Activated T-helper 1 cell treated with anti-CD3 and anti-CD28 coated beads, Interleukin-2, amount 50 U/mL, for 16 hours (primary cell): ENCODE results near the gene WHRN.

Experiments
- DNase-seq, 2 donors: peaks; one replicate each; pipeline ENCODE4 v3.0.0-alpha.2; 2020; ENCODE audit warnings: low read depth in 1 of 2, low spot score in 1 of 2

Gene WHRN

GRCh38 chr9:114425126-114425525 is 80.1 kb downstream of the WHRN start:
- DNase-seq: no peak

DNA sequence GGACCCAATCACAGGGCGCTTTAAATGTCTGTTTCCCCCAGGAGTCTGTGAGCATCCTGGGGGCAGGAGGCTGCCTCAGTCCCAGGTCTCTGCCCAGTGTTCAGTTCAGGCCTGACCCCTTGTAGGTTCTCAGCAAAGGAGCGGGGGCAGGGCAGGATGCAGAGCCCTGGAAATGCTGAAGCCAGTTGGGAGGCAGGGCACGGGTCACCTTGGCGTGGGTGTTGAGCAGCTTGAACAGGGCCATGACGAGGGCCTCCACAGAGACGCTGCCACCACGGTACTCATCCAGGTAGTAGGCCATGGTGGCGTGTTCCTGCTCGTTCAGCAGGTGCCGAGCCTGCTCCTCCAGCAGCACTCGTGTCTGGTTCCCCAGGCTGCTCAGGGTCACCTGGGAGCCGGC is 81.1 kb downstream of the WHRN start:
- no peak for DNase-seq

- no peak for DNase-seq
Observed at GRCh38 chr9:114423181-114423580, 82.1 kb downstream of the WHRN start.

GRCh38 chr9:114421147-114421546 is 84.1 kb downstream of the WHRN start:
- DNase-seq: no peak

- DNase-seq: no peak
Observed at GRCh38 chr9:114419796-114420195, 85.5 kb downstream of the WHRN start.

GRCh38 chr9:114418053-114418452 is 87.2 kb downstream of the WHRN start:
- DNase-seq: no peak

- DNase-seq: no peak
Observed at GRCh38 chr9:114417511-114417910, 87.8 kb downstream of the WHRN start.

DNA sequence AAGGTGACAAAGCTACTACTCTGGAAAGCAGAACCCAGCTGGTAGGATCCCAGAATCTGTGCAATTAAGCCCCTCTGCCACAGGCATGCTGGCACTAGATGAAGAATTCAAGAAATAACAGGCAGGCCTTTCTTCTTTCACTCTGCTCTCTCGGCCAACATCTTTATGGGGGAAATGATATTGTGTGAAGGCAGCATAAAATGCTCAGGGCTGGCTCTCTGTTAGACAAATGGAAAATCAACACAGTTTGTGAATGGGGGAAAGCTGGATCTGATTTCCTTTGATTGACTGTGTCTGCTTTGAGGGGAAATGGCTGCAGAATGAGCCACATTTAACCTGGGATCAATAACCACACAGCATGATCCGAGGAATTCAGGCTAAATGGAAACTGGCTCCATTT is 88.4 kb downstream of the WHRN start:
- no peak for DNase-seq

DNA sequence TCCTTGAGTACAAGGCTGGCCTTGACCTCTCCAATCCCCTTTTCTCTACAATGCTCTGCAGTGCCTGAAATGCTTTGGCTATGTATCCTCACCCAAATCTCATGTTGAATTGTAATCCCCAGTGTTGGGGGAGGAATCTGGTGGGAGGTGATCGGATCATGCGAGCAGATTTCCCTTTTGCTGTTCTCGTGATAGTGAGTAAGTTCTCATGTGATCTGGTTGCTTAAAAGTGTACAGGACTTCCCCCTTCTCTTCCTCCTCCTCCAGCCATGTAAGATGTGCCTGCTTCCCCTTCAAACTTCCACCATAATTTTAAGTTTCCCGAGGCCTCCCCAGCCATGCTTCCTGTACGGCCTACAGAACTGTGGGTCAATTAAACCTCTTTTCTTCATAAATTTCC is 89.0 kb downstream of the WHRN start:
- no peak for DNase-seq

DNA sequence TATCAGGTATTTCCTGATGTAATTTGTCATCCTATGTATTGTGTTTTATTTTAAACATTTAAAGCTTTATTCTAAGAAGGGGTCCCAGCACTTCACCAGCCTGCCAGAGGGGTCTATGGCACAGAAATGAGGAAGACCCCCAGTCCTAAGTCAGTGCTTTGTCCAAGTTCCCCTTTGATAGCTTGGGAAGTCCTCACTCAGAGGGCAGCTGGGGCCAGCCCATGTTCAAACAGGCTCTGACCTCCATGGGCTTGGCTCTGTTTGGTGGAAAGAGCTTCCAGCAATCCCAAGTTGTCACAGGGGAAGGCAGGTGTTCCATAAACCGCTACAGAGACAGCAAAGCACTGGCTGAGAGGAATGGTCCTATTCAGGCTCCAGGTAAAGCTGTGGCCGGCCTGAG is 90.9 kb downstream of the WHRN start:
- DNase-seq: no peak

- no peak for DNase-seq
Observed at GRCh38 chr9:114413861-114414301, 91.4 kb downstream of the WHRN start.

- no peak for DNase-seq
Observed at GRCh38 chr9:114412048-114412683, 93.1 kb downstream of the WHRN start.

GRCh38 chr9:114411452-114411851 is 93.8 kb downstream of the WHRN start:
- DNase-seq: no peak

DNA sequence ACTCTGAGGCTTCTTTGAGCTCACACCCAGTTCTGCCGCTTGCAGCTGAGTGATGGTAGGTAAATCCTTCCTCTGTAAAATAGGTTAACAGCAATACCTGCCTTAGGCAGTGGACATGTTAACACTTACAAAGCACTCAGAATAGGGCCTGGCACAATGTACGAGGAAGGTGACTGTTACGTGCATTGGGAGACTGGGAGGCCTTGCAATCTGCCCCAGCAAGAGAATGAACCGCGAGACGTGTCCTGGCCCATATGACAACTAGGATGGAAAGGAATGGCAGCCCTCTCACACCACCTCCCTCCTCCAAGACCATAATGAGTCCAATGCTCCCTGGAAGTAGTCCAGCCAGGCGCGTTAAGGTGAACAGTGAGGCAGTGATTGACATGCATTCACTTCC is 94.4 kb downstream of the WHRN start:
- no peak for DNase-seq

DNA sequence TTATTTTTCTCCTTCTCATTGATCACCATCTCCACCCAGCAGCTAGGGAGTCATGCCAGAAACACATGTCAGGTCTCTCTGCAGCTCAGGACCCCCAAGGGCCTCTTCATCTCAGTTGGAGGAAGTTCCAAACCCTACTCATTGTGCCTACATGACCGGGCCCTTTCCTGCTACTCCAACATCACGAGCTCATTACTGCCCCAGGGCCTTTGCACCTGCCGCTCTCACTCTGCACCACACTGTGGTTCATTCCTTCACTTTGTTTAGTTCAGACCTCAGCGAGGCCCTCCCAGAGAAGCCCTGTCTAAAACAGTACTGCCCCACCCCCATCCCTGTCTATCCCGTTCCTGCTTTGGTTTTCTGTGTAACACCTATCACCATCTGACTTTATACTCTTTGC is 95.4 kb downstream of the WHRN start:
- DNase-seq: no peak

DNA sequence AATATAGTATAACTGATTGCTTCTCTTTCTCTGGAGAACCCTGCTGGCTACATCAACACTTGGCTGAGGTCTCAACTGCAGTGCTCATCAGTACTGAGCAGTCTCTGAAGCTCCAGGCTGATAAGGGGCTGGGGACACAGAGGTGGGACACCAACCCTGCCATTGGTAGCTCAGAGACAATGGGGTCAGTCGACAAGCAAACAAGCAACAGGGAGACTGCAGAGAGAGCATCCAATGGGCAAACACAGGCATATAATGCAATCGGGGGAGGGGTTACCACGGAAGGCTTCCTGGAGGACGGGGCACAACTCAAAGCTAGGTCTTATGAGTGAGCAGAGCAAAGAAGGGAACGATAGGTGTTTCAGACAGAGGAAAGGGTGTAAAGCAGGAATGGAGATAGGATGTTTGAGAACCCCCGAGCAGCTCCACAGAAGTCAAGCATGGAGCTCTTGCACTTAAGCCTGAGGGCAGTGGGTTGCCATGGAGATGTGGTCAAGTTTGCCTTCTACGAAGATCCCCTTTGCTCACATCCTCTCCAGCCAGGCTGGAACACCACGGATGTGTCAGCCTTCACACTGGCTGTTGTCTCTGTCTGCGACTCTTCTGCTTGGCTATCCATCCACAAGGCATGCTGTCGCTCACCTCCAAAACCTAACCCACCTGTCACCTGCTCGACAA is 96.0 kb downstream of the WHRN start:
- DNase-seq: no peak

DNA sequence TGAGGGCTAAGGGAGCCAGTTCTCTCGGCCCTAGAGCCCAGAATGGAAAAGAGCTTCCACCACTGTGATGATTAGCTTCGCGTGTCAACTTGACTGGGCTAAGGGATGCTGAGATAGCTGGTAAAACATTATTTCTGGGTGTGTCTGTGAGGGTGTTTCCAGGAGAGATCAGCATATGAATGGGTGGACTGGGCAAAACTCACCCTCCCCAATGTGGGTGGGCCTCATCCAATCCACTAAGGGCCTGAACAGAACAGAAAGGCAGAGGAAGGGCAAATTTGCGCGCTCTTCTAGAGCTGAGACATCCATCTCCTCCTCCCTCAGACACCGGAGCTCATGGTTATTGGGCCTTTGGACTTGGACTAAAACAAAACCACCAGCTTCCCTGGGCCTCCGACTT is 96.6 kb downstream of the WHRN start:
- DNase-seq: no peak

GRCh38 chr9:114407889-114408288 is 97.4 kb downstream of the WHRN start:
- DNase-seq: no peak

GRCh38 chr9:114406441-114406840 is 98.8 kb downstream of the WHRN start:
- no peak for DNase-seq

- peak; percentile 51 to 53 for DNase-seq
Observed at GRCh38 chr9:114405294-114406034, 99.8 kb downstream of the WHRN start.

DNA sequence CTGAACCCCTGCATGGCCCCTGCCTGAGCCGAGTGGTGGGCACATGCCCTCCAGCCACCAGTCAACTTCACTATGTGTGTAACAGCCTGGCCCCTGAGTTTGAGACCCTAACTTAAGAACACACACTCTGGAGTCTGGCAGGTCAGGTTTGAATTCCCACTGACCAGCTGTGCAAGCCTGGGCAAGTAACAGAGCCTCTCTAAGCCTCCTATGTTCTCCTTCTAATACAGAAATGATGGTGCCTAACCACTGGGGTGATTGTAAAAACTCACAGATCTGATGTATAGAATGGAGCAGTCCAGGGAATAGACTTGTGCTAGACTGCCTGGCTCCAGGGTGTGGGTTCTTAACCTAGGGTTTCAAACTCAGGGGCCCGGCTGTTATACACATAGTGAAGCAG is 100.7 kb downstream of the WHRN start:
- no peak for DNase-seq

- DNase-seq: no peak
Observed at GRCh38 chr9:114403153-114403756, 102.0 kb downstream of the WHRN start.
